Fibroblast of upper back skin (primary cell): ENCODE data around the gene STK4.

Source experiments
- DNase-seq: peaks from one replicate; pipeline ENCODE4 v3.0.0-alpha.2; 2013

The STK4 gene

DNA sequence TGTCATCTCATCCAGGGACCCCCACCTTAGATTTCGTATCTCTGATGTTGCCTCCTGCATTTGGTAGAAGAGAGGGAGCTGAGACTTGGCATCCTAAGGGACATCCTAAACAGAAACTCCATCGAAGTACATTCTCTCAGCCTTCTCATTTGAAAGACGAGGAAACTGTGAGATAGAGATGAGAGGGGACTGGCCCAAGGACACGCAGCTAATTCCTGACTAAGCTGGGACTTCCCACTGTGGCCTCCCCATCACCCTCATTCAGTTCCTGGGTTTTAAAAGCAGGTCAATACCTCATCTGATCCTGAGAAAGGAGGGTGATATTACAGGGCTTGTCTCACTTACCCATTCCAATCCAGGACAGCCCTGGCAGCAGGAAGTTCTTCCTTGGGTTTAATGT lies 149.5 kb downstream of the STK4 start:
- DNase-seq, result no peak

DNA sequence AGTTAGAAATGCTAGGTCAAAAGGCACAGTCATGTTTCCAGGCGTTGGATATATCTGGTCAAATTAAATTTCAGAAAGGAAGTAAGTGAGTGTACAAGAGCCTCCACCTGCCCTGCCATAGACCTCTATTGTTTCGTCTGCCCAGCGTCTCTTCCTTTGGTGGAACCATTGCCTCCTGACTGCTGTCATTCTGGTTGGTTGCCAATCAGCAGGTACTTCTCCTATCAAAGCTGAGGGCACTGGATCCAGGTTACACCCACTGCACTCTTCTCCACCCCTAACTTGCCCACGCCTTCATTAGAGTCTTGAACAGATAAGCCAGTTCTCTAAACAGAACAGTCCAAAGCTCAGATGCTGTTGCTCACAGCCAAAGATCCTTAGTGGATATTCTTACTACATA lies 151.3 kb downstream of the STK4 start:
- no peak for DNase-seq

DNA sequence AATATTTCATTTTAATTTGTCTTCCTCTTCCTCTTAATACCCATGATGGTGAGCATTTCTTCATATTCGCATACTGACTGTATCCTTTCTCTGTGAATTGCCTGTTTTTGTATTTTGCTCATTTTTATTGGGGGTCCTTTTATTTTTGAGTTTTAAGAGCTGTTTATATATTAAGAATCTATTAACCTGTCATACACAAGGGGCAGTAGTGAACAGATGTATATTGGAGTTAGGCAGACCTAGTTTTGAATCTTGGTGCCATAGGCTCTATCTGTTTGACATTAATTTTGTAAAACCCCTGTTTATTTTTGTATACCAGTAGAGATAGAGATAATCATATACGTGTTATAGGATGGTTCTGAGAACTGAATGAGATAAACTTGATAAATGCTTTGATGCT lies 151.7 kb downstream of the STK4 start:
- DNase-seq, result no peak

DNA sequence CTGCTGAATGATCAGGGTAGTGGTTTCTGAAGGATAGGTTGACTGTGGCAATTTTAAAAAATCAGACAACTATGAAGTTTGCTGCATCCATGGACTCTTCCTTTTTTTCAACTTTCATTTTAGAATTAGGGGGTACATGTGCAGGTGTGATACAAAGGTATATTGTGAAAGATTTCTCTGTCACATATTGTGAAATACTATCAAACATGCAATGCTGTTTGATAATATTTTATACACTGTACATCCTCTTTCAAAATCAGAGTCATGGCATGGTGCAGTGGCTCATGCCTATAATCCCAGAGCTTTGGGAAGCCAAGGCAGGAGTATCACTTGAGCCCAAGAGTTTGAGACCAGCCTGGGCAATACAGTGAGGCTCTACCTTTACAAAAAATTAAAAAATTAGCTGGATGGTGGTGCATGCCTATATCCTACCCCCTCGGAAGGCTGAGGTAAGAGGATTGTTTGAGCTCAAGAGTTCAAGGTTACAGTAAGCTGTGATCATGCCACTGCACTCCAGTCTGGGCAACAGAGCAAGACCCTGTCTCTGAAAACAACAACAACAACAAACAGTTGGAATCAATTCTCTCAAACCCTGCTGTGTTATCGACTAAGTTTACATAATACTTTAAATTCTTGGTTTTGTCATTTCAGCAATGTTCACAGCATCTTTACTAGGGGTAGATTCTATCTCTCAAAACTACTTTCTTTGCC lies 153.4 kb downstream of the STK4 start:
- DNase-seq, result no peak

DNA sequence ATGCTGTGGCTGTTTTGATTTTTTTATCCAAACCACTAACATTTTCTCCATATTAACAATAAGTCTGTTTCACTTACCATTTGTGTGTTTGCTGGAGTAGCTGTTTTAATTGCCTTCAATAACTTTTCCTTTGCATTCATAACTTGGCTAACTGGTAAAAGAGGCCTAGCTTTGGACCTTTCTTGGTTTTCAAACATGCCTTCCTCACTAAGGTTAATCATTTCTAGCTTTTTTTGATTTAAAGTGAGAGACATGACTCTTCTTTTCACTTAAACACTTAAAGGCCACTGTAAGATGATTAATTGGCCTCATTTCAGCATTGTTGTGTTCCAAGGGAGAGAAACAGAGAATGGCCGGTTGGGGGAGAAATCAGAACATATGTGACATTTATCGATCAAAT lies 155.1 kb downstream of the STK4 start:
- no peak for DNase-seq

DNA sequence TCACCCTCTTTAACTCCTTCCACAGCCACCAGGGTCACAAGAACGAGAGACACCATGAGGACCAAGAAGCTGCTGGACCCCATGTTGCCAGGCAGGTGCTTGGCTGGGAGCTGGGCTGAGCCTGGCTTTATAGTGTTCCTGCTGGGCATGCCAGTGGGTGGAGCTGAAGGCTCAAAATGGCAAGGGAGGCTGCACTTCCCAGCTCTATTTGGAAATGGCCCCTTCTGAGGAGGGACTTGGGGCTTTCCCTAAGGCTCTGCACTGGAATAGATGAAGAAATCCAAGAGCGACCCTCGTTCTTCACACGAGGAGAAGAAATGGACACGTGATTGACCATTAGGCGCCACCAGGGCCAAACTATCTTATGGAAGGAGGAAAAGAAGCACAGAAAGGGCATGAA lies 158.1 kb downstream of the STK4 start, which contains the start of gene WFDC12:
Gene WFDC12 (minus strand): TSS at position 101 of the 400 bp plus-strand sequence. CDS start 18 bp downstream, at position 83.
- no peak for DNase-seq

DNA sequence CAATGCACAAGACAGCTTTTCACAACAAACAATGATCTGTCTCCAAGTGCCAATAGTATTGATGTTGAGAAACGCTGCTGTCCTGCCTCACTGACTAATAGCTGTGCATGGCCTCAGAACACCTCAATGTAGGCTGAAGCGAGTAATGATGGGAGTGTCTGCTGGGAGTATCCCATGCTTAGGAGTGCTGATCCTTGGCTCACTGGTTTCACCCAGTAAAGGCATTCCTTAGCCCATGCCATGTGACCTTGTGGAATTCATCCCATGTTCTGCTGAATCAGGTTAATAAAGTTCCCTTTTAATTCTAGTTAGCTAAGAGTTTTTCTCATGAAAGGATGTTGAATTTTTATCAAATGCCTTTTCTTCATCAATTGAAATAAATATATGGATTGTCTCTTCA lies 161.8 kb downstream of the STK4 start:
- no peak for DNase-seq
